AG09309 (cell line): ENCODE measurements around the gene PNPLA7.

Experiments
- DNase-seq: peaks from one replicate; pipeline ENCODE4 v3.0.0-alpha.2; 2010; ENCODE audit warnings: low read depth
- H3K4me3 ChIP-seq: 2 replicates; pipeline ENCODE4 v1.5.1; 2011; ENCODE audit warnings: mild to moderate bottlenecking, low read depth, low read length, moderate library complexity; ENCODE audit not compliant: control insufficient read depth
- CTCF ChIP-seq: IDR thresholded peaks from 2 replicates; pipeline ENCODE4 v1.5.1; 2011; ENCODE audit warnings: mild to moderate bottlenecking, low read depth, low read length, inconsistent platforms; ENCODE audit not compliant: insufficient read depth, control insufficient read depth; ENCODE audit errors: missing control alignments

PNPLA7 gene

GRCh38 chr9:137486545-137487453, 63.4 kb downstream of the PNPLA7 start:
- no peak for DNase-seq
- H3K4me3 ChIP-seq, result no peak overlapping the region
- TF ChIP-seq CTCF, result no peak

- DNase-seq, result no peak
- no peak overlapping the region for H3K4me3 ChIP-seq
- TF ChIP-seq CTCF, result no peak
Observed at GRCh38 chr9:137486141-137486490, 64.1 kb downstream of the PNPLA7 start.

GRCh38 chr9:137485343-137486140, 64.7 kb downstream of the PNPLA7 start:
- no peak overlapping the region for H3K4me3 ChIP-seq
- TF ChIP-seq CTCF, result no peak
- DNase-seq, result no peak

- no peak for DNase-seq
- H3K4me3 ChIP-seq, result no peak overlapping the region
- no peak for TF ChIP-seq CTCF
Observed at GRCh38 chr9:137484551-137485315, 65.5 kb downstream of the PNPLA7 start.

GRCh38 chr9:137482094-137482781, 68.0 kb downstream of the PNPLA7 start:
- no peak overlapping the region for H3K4me3 ChIP-seq
- TF ChIP-seq CTCF, result no peak
- peak; percentile 52 for DNase-seq
